Measurements from ENCODE around the gene BLOC1S5.

DNA sequence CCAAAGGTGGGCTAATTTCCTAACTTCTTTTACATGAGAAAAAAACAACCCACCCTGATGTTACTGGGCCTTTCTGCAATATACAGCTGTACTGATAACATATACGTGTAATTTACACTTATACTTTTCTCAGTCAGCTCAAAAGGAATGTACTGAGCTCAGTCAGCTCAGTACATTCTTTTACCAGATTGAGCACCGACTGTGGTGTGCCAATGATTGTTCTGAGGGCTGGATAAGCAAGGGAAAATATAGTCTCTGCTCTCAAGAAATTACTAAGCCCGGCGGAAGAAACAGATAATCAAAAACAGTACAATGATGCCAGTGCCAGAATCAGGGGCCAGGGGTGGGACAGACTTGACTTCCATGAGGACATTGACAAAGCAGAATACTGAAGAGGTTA lies 10.0 kb upstream of the BLOC1S5 start:
- no peak for TF ChIP-seq POLR2AphosphoS5 (IDR thresholded peaks at IDR 0.05; ENCODE audit: low read depth, low read length)
- TF ChIP-seq POLR2A (IDR thresholded peaks at IDR 0.05; ENCODE audit: low read depth, low read length): no peak
- no peak for TF ChIP-seq TAF1 (IDR thresholded peaks at IDR 0.05; ENCODE audit: low read depth, low read length)
- TF ChIP-seq POU2F2 (IDR thresholded peaks at IDR 0.05; ENCODE audit: low read depth, low read length): no peak
- TF ChIP-seq SPI1 (IDR thresholded peaks at IDR 0.05; ENCODE audit: low read depth, low read length): no peak
- TF ChIP-seq PAX5 (IDR thresholded peaks at IDR 0.05; ENCODE audit: insufficient read depth, low read length, severe bottlenecking): no peak

All from GM12891 (cell line).